ENCODE measurements around the gene BGLAP.

Gene BGLAP

GRCh38 chr1:156268336-156268735 lies 26.4 kb downstream of the BGLAP start:
- Histone ChIP-seq H3K4me2 (no peak overlapping the region), H3K36me3 (ENCODE audit: insufficient read depth) (peaks cover 61% of the 10 kb centered on the region), H3K79me2 (ENCODE audit: insufficient read depth, low read depth) (no peaks in the 10 kb centered on the region), H3K27ac (no peak overlapping the region), H3K9ac (no peak overlapping the region), H3K4me1 (ENCODE audit: low read depth, poor library complexity, severe bottlenecking) (peaks cover 8% of the 10 kb centered on the region), H3K27me3 (ENCODE audit: insufficient read depth, low read depth) (no peaks in the 10 kb centered on the region), H2AFZ (ENCODE audit: low read depth) (no peak overlapping the region), H3K4me3 (IDR thresholded peaks at IDR 0.05; ENCODE audit: insufficient read depth, low read depth, low read length) (no peak overlapping the region), H4K20me1 (ENCODE audit: insufficient read depth) (no peaks in the 10 kb centered on the region)
- TF ChIP-seq, protein P1, sequence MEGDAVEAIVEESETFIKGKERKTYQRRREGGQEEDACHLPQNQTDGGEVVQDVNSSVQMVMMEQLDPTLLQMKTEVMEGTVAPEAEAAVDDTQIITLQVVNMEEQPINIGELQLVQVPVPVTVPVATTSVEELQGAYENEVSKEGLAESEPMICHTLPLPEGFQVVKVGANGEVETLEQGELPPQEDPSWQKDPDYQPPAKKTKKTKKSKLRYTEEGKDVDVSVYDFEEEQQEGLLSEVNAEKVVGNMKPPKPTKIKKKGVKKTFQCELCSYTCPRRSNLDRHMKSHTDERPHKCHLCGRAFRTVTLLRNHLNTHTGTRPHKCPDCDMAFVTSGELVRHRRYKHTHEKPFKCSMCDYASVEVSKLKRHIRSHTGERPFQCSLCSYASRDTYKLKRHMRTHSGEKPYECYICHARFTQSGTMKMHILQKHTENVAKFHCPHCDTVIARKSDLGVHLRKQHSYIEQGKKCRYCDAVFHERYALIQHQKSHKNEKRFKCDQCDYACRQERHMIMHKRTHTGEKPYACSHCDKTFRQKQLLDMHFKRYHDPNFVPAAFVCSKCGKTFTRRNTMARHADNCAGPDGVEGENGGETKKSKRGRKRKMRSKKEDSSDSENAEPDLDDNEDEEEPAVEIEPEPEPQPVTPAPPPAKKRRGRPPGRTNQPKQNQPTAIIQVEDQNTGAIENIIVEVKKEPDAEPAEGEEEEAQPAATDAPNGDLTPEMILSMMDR (conservative IDR thresholded peaks at IDR 0.05; ENCODE audit: low read depth, low read length), result no peak

- Histone ChIP-seq H3K36me3 (ENCODE audit: insufficient read depth) (peaks cover 71% of the 10 kb centered on the region), H3K27ac (no peak overlapping the region)
- TF ChIP-seq, protein P1 (conservative IDR thresholded peaks at IDR 0.05; ENCODE audit: low read depth, low read length), result no peak
Measured at GRCh38 chr1:156270314-156270713, 28.3 kb downstream of the BGLAP start.

DNA sequence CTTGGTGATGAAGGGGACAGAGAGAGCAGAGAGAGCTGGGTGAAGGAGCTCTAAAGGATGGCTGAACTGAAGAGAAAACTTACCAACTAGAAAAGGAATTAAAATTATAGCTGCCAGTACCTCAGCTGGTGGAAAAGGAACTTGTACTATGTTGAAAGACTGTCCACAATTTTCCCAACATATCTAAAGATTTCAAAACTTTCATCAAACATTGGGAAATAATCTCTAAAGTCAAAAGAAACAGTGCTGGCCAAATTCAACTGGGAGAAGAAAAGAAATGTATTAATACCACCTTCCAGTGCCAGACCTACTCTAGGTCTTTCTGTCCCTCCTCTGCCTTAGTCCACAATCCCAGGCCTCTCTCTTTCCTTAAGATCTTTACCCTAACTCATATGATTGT lies 34.5 kb downstream of the BGLAP start:
- TF ChIP-seq, protein P1 (conservative IDR thresholded peaks at IDR 0.05; ENCODE audit: low read depth, low read length), result no peak
- peaks cover 39% of the 10 kb centered on the region for H3K79me2 ChIP-seq (ENCODE audit: insufficient read depth, low read depth)
- no peak overlapping the region for H2AFZ ChIP-seq (ENCODE audit: low read depth)
- no peak overlapping the region for H3K27ac ChIP-seq
- no peak overlapping the region for H3K4me2 ChIP-seq
- H4K20me1 ChIP-seq (ENCODE audit: insufficient read depth), result peaks cover 18% of the 10 kb centered on the region
- peaks cover 62% of the 10 kb centered on the region; the same call in 1 of the 2 replicates for H3K36me3 ChIP-seq (ENCODE audit: insufficient read depth)
- peaks cover 34% of the 10 kb centered on the region for H3K4me1 ChIP-seq (ENCODE audit: low read depth, poor library complexity, severe bottlenecking)
- H3K9ac ChIP-seq, result no peak overlapping the region
- H3K4me3 ChIP-seq (IDR thresholded peaks at IDR 0.05; ENCODE audit: insufficient read depth, low read depth, low read length), result no peak overlapping the region
- H3K27me3 ChIP-seq (ENCODE audit: insufficient read depth, low read depth), result no peaks in the 10 kb centered on the region

More at GRCh38 chr1:156270314-156270713, 28.3 kb downstream of the BGLAP start:
- Histone ChIP-seq H4K20me1 (ENCODE audit: insufficient read depth) (no peaks in the 10 kb centered on the region), H3K79me2 (ENCODE audit: insufficient read depth, low read depth) (no peaks in the 10 kb centered on the region; the same call in 1 of the 2 replicates), H3K9ac (no peak overlapping the region), H2AFZ (ENCODE audit: low read depth) (no peak overlapping the region), H3K4me3 (IDR thresholded peaks at IDR 0.05; ENCODE audit: insufficient read depth, low read depth, low read length) (no peak overlapping the region), H3K27me3 (ENCODE audit: insufficient read depth, low read depth) (no peaks in the 10 kb centered on the region), H3K4me1 (ENCODE audit: low read depth, poor library complexity, severe bottlenecking) (peaks cover 8% of the 10 kb centered on the region), H3K4me2 (no peak overlapping the region)

GRCh38 chr1:156276966-156277381 lies 35.0 kb downstream of the BGLAP start:
- H3K27ac ChIP-seq, result no peak overlapping the region
- H3K4me1 ChIP-seq (ENCODE audit: low read depth, poor library complexity, severe bottlenecking), result peaks cover 35% of the 10 kb centered on the region
- H3K27me3 ChIP-seq (ENCODE audit: insufficient read depth, low read depth), result no peaks in the 10 kb centered on the region
- H3K36me3 ChIP-seq (ENCODE audit: insufficient read depth), result peaks cover 58% of the 10 kb centered on the region; the same call in 1 of the 2 replicates
- TF ChIP-seq, protein P1 (conservative IDR thresholded peaks at IDR 0.05; ENCODE audit: low read depth, low read length), result no peak
- H3K4me3 ChIP-seq (IDR thresholded peaks at IDR 0.05; ENCODE audit: insufficient read depth, low read depth, low read length), result no peak overlapping the region
- H4K20me1 ChIP-seq (ENCODE audit: insufficient read depth), result peaks cover 18% of the 10 kb centered on the region
- peaks cover 43% of the 10 kb centered on the region for H3K79me2 ChIP-seq (ENCODE audit: insufficient read depth, low read depth)
- no peak overlapping the region for H3K9ac ChIP-seq
- no peak overlapping the region for H3K4me2 ChIP-seq
- H2AFZ ChIP-seq (ENCODE audit: low read depth), result no peak overlapping the region
